GM12878 (cell line): ENCODE measurements around the gene TMEM250. TPM values are rescaled to one million over a fixed set of nuclear protein-coding genes. Genes with fewer than 3 reads are reported as not detected.

Source experiments
- ATAC-seq: fragments of 200-7000 bp; cut with Tn5 transposase; 3 replicates; pipeline ENCODE4 v1.9.1; 2020; ENCODE audit warnings: mild to moderate bottlenecking, moderate library complexity
- BruUV-seq: library from RNA; stranded (reverse); fragments of 400-500 nt; replicated peaks from 2 replicates; lab custom pipeline; 2021; lab: Mats Ljungman, UMichigan
- CTCF ChIA-PET: fragments of 300-600 bp; sonication (Branson Sonifier 250); formaldehyde crosslinking; extraction: SDS; loops from one replicate; lab custom pipeline; 2021; ENCODE audit warnings: inconsistent platforms; lab: Yijun Ruan, JAX
- POLR2A ChIA-PET: fragments of 350-600 bp; formaldehyde crosslinking; extraction: SDS; loops from one replicate; lab custom pipeline; 2021; ENCODE audit warnings: inconsistent platforms; lab: Charles Lee
- RAD21 ChIA-PET: fragments of 300-600 bp; sonication (Branson Sonifier 250); formaldehyde crosslinking; loops from one replicate; lab custom pipeline; 2023; ENCODE audit warnings: antibody characterized with exemption; ENCODE audit not compliant: unreplicated experiment; lab: Charles Lee
- SMC1A ChIA-PET: fragments of 300-600 bp; sonication (Branson Sonifier 250); formaldehyde crosslinking; loops from one replicate; lab custom pipeline; 2023; ENCODE audit not compliant: unreplicated experiment, uncharacterized antibody; lab: Charles Lee
- DNase-seq: peaks from one replicate; pipeline ENCODE4 v3.0.0-alpha.2; 2011; ENCODE audit warnings: low read depth, low spot score
- FAIRE-seq: peaks from 3 replicates; lab custom pipeline; 2011; peaks lifted over from hg19 to GRCh38; lab: Jason Lieb, UNC
- H2AFZ ChIP-seq: 2 replicates; pipeline ENCODE4 v1.6.0; 2011; ENCODE audit warnings: low read depth, low read length, control low read depth; ENCODE audit not compliant: control insufficient read depth
- H3K27ac ChIP-seq: 2 replicates; pipeline ENCODE4 v1.5.1; 2011; ENCODE audit warnings: control low read depth; ENCODE audit not compliant: control insufficient read depth, insufficient read depth
- H3K27me3 ChIP-seq, 2 experiments: replicated peaks in 1 of 2; 2 replicates each; pipeline versions ENCODE4 v1.6.0 to v1.6.1; 2011; ENCODE audit warnings: low read length in 1 of 2; ENCODE audit not compliant: control insufficient read depth in 2 of 2, insufficient read depth in 2 of 2
- H3K36me3 ChIP-seq, 2 experiments: 2 replicates each; pipeline ENCODE4 v1.5.1; 2011; ENCODE audit warnings: low read length in 1 of 2; ENCODE audit not compliant: control insufficient read depth in 2 of 2, insufficient read depth in 2 of 2
- H3K4me1 ChIP-seq: 2 replicates; pipeline ENCODE4 v1.6.1; 2011; ENCODE audit warnings: mild to moderate bottlenecking, low read length, moderate library complexity, mixed read lengths; ENCODE audit not compliant: control insufficient read depth, insufficient read depth
- H3K4me2 ChIP-seq: 2 replicates; pipeline ENCODE4 v1.6.0; 2011; ENCODE audit warnings: control low read depth; ENCODE audit not compliant: control insufficient read depth, insufficient read depth
- H3K4me3 ChIP-seq: fragments of 200-600 bp; sonication (generic); 2 replicates; pipeline ENCODE4 v1.5.1; 2016
- H3K79me2 ChIP-seq: 2 replicates; pipeline ENCODE4 v1.6.0; 2011; ENCODE audit warnings: low read length; ENCODE audit not compliant: control insufficient read depth, insufficient read depth
- H3K9ac ChIP-seq: 2 replicates; pipeline ENCODE4 v1.8.0; 2011; ENCODE audit warnings: low read length, control low read depth, mixed read lengths; ENCODE audit not compliant: control insufficient read depth, insufficient read depth
- H3K9me3 ChIP-seq: replicated peaks from 3 replicates; pipeline ENCODE4 v1.5.1; 2011; ENCODE audit warnings: mild to moderate bottlenecking, low read length; ENCODE audit not compliant: control insufficient read depth, insufficient read depth
- H4K20me1 ChIP-seq: 2 replicates; pipeline ENCODE4 v1.6.0; 2011; ENCODE audit not compliant: control insufficient read depth, insufficient read depth
- DPF2 ChIP-seq: fragments of 450-650 bp; IDR thresholded peaks from 2 replicates; pipeline ENCODE4 v1.6.1; 2017; ENCODE audit warnings: mild to moderate bottlenecking
- MEF2B ChIP-seq: fragments of 450-650 bp; IDR thresholded peaks from 2 replicates; pipeline ENCODE4 v1.6.1; 2018; ENCODE audit warnings: mild to moderate bottlenecking, moderate library complexity; ENCODE audit not compliant: partially characterized antibody, poor library complexity, severe bottlenecking
- NFYB ChIP-seq: IDR thresholded peaks from 2 replicates; pipeline ENCODE4 v1.6.1; 2011; ENCODE audit warnings: low read depth, mild to moderate bottlenecking, low read length, improper control_type of control experiment, moderate library complexity; ENCODE audit not compliant: insufficient read depth
- NR2F1 ChIP-seq: fragments of 450-650 bp; conservative IDR thresholded peaks from 2 replicates; pipeline ENCODE4 v1.6.1; 2017; ENCODE audit warnings: mild to moderate bottlenecking
- POLR2AphosphoS5 ChIP-seq: IDR thresholded peaks from 2 replicates; pipeline ENCODE4 v1.6.1; 2011; ENCODE audit warnings: mild to moderate bottlenecking, low read length, inconsistent platforms
- POU2F2 ChIP-seq: IDR thresholded peaks from 3 replicates; pipeline ENCODE4 v1.6.1; 2011; ENCODE audit warnings: low read depth, mild to moderate bottlenecking, low read length, borderline replicate concordance
- SREBF1 ChIP-seq: IDR thresholded peaks from 2 replicates; pipeline ENCODE4 v1.6.1; 2012; ENCODE audit warnings: mild to moderate bottlenecking, low read length
- WGBS: methylation state at CpG from one replicate; pipeline ENCODE4 v1.1.6; 2016; ENCODE audit warnings: low lambda C conversion rate; ENCODE audit not compliant: insufficient replicate concordance, insufficient coverage; ENCODE audit errors: missing lambda C conversion rate; 5-methylcytosine and 5-hydroxymethylcytosine counted together
- in situ Hi-C: fragments of 300-500 bp; cut with MboI; formaldehyde crosslinking; loops from 9 replicates; pipeline ENCODE4 v1.14.3; 2018; ENCODE audit warnings: mixed read lengths
- intact Hi-C: fragments of 100-400 bp; cut with micrococcal nuclease; formaldehyde crosslinking; loops from one replicate; pipeline ENCODE4 v1.14.2; 2022; ENCODE audit not compliant: unreplicated experiment
- polyA plus RNA-seq, 11 experiments: library from polyadenylated mRNA; depleted of rRNA in 4 of 11; unstranded in 6 of 11; stranded (reverse) in 5 of 11; fragments of >200 nt; fragmentation: Nextera tagmentation in 4 of 11; fragmentation: Illumina TruSeq in 1 of 11; extraction: Ambion mirVana in 4 of 11; extraction: Trizol in 1 of 11; gene quantifications; 1 replicate in 1 of 11; 2 replicates in 10 of 11; pipeline versions ENCODE4 v1.2.1 to v1.2.3, GENCODE V29; 2011 to 2016; ENCODE audit warnings: inconsistent platforms in 2 of 11, missing spikeins in 2 of 11, low read depth in 1 of 11
- total RNA-seq, 4 experiments: library from RNA; depleted of rRNA in 3 of 4; stranded (reverse); fragments of >200 nt in 3 of 4; fragmentation: Illumina TruSeq in 1 of 4; extraction: Trizol in 1 of 4; gene quantifications; 2 replicates each; pipeline versions ENCODE4 v1.2.1 to v1.2.3, GENCODE V29; 2013 to 2021
- TF ChIP-seq, protein P1 (sequence below): fragments of 450-650 bp; IDR thresholded peaks from 2 replicates; pipeline ENCODE4 v1.6.1; 2016; ENCODE audit warnings: mild to moderate bottlenecking
- TF ChIP-seq, protein P2 (sequence below): IDR thresholded peaks from 2 replicates; pipeline ENCODE4 v1.6.1; 2011; ENCODE audit warnings: borderline replicate concordance, low read depth, mild to moderate bottlenecking, moderate library complexity, mixed read lengths, low read length; ENCODE audit not compliant: insufficient read depth; ENCODE audit errors: extremely low read length

Gene TMEM250
- total and polyA plus RNA-seq, 10 of the 15 experiments (the other 5 are each of a cell fraction or from before 2014, with no cell fraction given) = 0.39 to 39.9 (median 8.5) TPM

- Histone ChIP-seq H3K4me1 (peaks cover 8% of the 10 kb centered on the region), H3K9ac (no peak overlapping the region; the same call in 1 of the 2 replicates), H3K9me3 (no peaks in the 10 kb centered on the region), H3K36me3 (no peaks in the 10 kb centered on the region), H3K27ac (no peak overlapping the region), H3K79me2 (peaks cover 9% of the 10 kb centered on the region), H3K4me3 (peak overlapping the region; percentile 47; the same call in 1 of the 2 replicates), H3K27me3 (no peaks in the 10 kb centered on the region), H2AFZ (no peak overlapping the region), H4K20me1 (no peaks in the 10 kb centered on the region), H3K4me2 (peak overlapping the region; percentile 59)
- FAIRE-seq (no peak), DNase-seq (no peak), ATAC-seq (peak; percentile 43)
- TF ChIP-seq POLR2AphosphoS5 (no peak), MEF2B (peak; percentile 29)
- no TSS peak for BruUV-seq
- RAD21 ChIA-PET = interaction anchor here (0.6 to 2.9 kb wide), 7 partner anchors 18 to 122 kb away, joined by 3 to 28 read pairs (median 9); no protein-coding TSS in a partner anchor
- POLR2A ChIA-PET = interaction anchor here (0.5 to 2.0 kb wide), 3 partner anchors 12 to 29 kb away, joined by 3 to 6 read pairs (median 5); no protein-coding TSS in a partner anchor
- 5% methylated on average over 21 of the region's 22 CpGs for WGBS
- in situ Hi-C loops = no loop called here
- intact Hi-C loops = loop anchor here (1.0 kb wide), 1 partner anchor 34 kb away; no protein-coding TSS in a partner anchor
- CTCF ChIA-PET = interaction anchor here (0.7 to 3.3 kb wide), 7 partner anchors 20 to 180 kb away, joined by 3 to 46 read pairs (median 7); partner anchors contain the start of gene TMEM250
- SMC1A ChIA-PET = interaction anchor here (0.9 to 3.0 kb wide), 8 partner anchors 17 to 52 kb away, joined by 3 to 15 read pairs (median 4); no protein-coding TSS in a partner anchor
Observed at GRCh38 chr9:136088939-136089696, 29.6 kb downstream of the TMEM250 start.

DNA sequence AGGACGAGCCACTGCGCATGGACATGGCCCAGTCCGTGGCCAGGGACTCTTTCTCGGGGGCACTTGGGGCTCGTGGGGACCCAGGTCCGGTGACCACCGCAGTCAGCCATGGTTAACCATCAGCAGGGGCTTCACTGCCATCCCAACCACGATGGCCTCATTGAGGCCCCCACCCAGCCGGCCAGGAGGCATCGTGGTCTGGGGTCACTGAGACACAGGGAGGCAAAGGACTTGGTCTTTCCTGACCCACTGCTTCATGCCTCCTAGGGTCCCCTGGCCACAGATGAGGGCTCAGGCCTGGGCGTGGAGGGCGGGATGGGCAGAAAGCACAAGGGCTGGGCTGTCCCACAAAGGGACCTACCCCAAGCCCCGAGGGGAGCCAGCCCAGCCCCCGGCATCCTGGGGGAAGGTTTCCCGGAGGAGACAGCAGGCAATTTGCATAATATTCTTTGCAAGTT, 30.2 kb downstream of the TMEM250 start:
- Histone ChIP-seq H3K27me3 (no peaks in the 10 kb centered on the region), H3K27ac (no peak overlapping the region), H3K9ac (no peak overlapping the region), H4K20me1 (no peaks in the 10 kb centered on the region), H3K79me2 (peaks cover 6% of the 10 kb centered on the region), H3K36me3 (no peaks in the 10 kb centered on the region), H3K9me3 (no peaks in the 10 kb centered on the region), H2AFZ (no peak overlapping the region), H3K4me1 (peaks cover 8% of the 10 kb centered on the region), H3K4me3 (no peak overlapping the region), H3K4me2 (peak overlapping the region; percentile 59)
- SMC1A ChIA-PET = interaction anchor here (3.0 kb wide), 1 partner anchor 33 kb away, joined by 15 read pairs; no protein-coding TSS in a partner anchor
- TF ChIP-seq, protein P1, sequence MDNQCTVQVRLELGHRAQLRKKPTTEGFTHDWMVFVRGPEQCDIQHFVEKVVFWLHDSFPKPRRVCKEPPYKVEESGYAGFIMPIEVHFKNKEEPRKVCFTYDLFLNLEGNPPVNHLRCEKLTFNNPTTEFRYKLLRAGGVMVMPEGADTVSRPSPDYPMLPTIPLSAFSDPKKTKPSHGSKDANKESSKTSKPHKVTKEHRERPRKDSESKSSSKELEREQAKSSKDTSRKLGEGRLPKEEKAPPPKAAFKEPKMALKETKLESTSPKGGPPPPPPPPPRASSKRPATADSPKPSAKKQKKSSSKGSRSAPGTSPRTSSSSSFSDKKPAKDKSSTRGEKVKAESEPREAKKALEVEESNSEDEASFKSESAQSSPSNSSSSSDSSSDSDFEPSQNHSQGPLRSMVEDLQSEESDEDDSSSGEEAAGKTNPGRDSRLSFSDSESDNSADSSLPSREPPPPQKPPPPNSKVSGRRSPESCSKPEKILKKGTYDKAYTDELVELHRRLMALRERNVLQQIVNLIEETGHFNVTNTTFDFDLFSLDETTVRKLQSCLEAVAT = no peak
- TF ChIP-seq, protein P2, sequence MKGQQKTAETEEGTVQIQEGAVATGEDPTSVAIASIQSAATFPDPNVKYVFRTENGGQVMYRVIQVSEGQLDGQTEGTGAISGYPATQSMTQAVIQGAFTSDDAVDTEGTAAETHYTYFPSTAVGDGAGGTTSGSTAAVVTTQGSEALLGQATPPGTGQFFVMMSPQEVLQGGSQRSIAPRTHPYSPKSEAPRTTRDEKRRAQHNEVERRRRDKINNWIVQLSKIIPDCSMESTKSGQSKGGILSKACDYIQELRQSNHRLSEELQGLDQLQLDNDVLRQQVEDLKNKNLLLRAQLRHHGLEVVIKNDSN = no peak
- TF ChIP-seq NR2F1 (no peak), POU2F2 (0 out of 3 replicates have a peak, but pooled peaks have one; percentile 27), SREBF1 (no peak), POLR2AphosphoS5 (no peak), DPF2 (no peak), NFYB (no peak)
- FAIRE-seq (no peak), ATAC-seq (no peak), DNase-seq (no peak)
- POLR2A ChIA-PET = interaction anchor here (0.5 to 2.0 kb wide), 2 partner anchors 11 to 21 kb away, joined by 3 to 6 read pairs; no protein-coding TSS in a partner anchor
- in situ Hi-C loops = no loop called here
- RAD21 ChIA-PET = interaction anchor here (0.6 to 2.9 kb wide), 3 partner anchors 18 to 97 kb away, joined by 3 to 28 read pairs (median 13); no protein-coding TSS in a partner anchor
- BruUV-seq = no TSS peak
- intact Hi-C loops = no loop called here
- WGBS = 46% methylated on average over 15 of the region's 15 CpGs
- CTCF ChIA-PET = interaction anchor here (3.3 kb wide), 1 partner anchor 33 kb away, joined by 46 read pairs; the partner anchor contains the start of gene TMEM250
